GM19035 (cell line): ENCODE results near the gene DDX41.
"Not testable (repeated sequence)": the region's sequence is repeated elsewhere in the genome, so short reads cannot be mapped to it uniquely, and the experiment has no call there.

Source experiments
- ATAC-seq: cut with Tn5 transposase; IDR thresholded peaks from one replicate; pipeline ENCODE4 v1.9.1; 2021; ENCODE audit not compliant: unreplicated experiment

DDX41 gene

DNA sequence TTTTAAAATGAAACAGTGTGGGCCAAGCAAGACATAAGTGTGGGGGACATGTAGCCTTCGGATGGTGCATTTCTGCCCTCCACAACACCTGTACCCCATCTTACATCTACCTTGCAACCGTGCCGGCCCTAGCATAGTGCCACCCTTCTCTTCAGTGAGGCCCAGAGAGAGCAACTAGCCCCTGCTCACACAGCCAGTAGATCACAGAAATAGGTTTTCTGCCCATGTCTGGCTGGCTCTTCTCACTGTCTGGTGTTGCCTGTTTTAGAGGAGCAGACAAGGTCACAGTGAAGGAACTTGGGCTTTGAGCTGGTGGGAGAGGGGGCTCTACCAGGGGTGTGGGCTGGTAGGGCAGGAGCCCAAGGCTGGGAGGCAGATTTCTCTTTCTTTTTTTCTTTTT, 30.5 kb downstream of the DDX41 start:
- no peak for ATAC-seq

DNA sequence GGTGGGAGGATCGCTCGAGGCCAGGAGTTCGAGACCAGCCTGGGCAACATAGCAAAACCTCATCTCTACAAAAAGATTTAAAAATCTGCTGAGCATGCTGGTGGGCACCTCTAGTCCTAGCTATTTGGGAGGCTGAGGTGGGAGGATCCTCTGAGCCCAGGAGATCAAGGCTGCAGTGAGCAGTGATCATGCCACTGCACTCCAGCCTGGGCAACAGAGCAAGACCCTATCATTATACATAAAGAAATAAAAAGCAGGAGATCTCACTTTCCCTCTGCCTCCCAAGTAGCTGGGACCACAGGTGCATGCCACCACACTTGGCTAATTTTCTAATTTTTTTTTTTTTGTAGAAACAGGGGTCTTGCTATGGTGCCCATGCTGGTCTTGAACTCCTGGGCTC, 31.0 kb downstream of the DDX41 start:
- not testable (repeated sequence) for ATAC-seq

DNA sequence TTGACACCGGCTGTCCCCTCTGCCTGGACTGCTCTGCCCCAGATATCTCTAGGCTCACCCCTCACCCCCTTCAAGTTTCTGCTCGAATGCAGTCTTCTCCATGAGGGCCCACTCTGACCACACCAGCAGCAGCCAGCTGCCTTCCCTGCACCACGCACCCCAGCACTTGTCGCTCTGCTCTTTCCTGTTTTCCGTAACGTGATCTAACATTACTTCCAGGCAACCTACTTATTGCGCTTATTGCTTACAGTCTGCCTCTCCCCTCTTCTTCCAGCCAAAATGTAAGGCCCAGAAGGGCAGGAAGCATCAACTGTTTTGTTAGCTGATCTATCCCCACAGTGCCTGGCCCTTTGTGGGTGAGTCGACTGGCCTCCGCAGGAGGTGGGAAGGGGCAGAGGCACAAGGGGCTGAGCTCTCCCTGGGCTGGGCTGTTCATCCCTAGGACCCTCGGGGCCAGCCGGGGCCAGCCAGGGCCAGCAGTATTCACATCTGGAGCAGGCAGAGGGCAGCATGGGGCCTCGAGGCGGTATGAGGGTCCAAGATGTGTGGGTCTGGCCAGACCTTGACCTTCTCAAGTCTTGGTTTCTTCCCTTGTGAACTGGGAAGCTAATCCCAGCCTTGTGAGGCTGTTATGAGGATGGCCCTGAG, 31.7 kb downstream of the DDX41 start:
- no peak for ATAC-seq

DNA sequence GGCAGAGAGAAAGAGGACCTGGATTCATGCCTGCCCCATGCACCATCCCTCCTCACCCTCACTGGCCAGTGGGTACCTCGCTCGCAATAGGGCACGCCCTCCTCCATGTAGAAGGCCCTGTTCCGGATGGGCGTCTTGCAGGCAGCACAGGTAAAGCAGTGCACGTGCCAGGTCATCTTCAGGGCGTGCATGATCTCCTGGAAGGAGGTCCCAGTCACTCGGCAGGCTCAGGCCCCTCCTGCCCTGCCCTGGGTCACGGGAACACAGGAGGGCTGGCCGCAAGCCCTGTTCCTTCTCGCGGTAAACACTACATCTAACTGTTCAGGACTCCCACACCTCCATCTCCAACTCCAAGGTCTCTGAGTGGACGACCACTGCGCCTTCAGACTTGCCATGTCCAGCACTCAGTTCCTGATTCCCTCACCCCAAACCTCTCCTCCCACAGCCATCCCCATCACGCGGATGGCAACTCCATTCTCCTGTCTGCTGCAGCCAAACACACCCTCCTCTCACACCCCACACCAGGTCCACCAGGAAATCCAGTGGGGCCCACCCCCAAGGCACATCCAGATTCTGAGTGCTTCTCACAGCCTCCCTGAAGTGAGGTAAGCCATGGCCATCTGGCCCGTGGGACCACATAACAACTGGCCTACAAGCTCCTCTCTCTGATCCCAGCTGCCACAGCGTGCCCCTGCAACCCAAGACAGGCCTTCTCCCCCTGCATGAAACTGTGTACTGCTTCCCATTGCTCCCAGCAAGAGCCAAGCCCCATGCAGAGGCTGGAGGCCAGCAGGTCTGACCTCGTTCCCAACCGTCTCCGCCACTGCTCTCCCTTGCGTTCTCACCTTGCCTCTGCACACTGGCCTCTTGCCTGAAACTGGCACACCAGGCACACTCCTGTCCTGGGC, 32.5 kb downstream of the DDX41 start:
- ATAC-seq: no peak

DNA sequence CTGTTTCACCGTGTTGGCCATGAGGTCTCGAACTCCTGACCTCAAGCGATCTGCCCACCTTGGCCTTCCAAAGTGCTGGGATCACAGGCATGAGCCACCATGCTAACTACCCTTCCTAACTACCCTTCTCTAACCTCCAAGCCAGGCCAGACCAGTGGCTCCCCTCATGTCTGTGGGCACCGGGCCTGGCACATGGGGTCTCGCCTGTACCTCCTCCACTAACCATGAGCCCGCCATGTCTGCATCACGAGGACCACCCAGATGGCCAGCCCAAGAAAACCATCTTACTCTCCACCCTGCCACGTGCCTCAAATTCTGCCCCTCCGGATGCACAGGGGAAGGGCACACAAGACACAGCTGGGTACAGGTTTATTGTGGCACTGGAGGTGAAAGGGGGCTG, 33.7 kb downstream of the DDX41 start:
- no peak for ATAC-seq

DNA sequence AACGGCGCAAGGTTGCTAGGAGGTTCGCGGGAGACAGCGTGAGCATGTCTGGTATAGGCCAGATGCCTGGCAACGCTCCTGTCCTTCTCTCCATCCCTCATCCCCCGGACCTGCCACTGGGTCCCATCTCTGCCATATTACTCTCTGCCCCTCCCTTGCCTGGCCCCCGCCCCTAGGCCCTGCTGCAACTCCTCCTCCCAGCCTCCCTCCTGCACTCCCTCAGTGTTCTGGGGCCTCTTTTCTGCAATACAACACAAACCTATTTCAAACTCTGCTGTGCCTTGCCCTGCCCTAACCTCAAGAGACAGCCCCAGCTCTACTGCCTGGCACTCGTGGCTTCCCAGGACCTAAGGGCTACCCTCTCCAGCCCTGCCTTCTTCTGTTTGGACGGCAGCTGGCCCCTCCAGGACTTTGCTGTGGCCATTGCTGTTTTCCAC, 34.4 kb downstream of the DDX41 start:
- ATAC-seq: no peak

DNA sequence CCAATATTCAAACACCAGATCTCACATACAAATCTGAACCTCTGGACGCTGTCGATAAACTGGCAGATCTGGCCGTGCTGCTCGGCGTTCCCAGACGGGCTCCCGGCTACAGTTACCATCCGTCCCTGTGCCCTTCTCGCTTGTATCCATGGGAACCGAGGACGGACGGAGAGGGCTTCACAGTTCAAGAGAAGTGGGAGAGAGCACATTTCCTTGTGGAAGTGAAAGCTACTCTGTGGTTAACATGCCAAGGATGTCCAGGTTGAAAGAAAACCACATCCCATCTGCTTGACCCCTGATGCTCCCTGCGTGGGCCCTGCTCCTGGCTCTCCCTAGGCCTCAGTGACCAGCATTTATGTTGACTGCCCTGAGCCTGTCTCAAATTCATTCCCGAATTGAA, 37.0 kb downstream of the DDX41 start:
- no peak for ATAC-seq

DNA sequence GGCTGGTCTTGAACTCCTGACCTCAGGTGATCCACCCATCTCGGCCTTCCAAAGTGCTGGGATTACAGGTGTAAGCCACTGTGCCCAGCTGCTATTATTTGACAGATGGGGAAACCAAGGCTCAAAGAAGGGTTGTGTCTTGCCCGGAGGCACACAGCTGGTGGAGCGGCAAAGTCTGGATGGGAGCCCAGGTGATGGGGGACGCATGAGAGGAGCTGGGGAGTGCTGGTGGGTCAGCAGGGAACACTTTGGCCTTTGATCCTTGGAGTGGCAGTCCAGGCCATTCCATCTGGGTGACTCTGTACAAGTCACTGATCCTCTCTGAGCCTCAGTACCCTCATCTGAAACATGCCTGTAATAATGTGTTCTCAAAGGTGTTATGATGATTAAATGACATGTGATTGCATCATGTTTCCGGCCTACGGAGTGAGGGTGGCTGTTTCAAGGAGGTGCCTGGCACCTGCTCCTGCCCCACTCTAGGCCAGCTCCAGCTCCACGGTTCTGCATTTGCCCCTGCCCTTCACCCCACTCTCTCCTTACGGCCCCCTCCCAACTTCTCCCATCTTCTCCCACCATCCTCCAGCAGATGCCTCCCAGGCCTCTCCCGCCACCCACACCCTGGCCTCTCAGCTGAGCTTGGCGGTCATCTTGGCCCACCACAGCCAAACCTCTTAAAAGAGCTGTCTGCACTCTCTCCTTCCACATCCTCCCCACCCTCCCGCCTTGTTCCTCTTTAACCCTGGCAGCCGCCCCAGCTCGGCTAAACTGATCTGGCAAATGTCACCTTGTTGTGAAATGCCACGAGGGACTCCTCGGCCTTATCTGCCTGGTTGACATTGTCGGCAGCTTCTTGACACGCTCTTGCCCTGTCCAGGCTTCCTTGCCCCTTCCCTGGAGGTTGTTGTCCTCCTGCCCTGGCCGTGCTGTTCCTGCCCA, 37.8 kb downstream of the DDX41 start:
- ATAC-seq: no peak

DNA sequence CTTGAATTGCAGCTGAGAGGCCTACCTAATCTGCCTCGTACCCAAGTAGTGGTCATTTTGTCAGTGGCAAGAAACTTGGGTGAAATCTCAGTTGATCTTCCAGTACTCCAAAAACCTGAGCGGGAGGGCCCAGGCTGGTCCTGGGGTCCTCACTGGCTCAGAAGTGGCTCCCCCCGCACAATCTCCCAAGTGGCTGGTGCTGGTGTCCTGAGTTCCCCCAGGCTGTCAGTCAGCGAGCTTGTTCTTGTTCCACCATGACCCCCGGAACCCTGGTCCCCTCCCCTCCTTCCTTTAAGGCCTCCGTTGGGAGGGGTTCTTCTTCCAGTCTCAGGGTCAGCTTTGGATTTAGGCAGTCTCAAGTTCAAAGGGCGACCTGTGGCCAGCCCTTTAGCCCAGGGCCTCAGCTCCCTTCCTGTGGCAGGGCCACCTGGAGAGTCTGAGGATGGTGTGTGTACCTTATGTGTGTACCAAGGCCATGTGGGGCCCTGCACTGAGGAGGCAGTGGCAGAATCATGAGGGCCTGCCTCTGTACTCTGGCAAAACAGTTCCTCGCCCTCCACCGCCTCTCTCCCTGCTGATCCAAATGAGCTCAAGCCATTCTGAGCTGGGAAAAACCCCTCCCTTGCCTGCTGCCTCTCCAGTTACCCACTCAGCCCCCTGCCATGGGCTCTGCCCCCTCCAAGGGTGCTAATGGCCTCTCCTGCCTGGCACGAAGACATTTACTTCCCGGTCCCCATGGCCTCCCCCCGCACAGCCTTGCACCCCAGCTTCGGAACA, 38.9 kb downstream of the DDX41 start:
- no peak for ATAC-seq

DNA sequence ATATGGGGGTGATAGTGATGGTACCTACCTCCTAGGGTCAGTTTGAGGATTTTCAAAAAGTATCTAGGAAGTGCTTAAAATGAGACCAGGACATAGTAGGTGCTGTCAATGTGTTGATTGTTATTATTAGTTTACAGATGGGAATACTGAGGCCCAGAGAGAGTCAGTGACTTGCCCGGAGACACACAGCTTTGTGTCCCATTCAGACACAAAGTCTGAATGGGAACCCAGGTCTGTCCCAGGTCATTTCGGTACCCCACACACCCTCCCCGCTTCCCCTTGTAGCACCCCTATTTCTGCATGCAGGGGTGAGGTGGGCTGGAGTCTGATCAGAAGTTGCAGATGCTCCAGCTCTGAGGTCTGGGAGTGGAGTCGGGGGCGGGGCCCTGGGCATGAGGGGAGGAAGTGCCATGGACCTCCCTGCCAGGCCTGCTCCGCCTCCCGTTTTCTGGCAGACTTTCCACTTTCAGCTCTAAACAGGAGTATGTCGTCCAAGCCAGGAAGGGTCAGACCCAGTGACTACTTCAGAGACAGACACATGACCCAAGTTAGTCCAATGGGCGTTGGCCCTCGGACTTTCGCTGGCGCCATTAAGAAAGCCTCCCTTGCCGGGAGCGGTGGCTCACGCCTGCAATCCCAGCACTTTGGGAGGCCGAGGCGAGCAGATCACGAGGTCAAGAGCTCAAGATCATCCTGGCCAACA, 40.1 kb downstream of the DDX41 start:
- no peak for ATAC-seq

DNA sequence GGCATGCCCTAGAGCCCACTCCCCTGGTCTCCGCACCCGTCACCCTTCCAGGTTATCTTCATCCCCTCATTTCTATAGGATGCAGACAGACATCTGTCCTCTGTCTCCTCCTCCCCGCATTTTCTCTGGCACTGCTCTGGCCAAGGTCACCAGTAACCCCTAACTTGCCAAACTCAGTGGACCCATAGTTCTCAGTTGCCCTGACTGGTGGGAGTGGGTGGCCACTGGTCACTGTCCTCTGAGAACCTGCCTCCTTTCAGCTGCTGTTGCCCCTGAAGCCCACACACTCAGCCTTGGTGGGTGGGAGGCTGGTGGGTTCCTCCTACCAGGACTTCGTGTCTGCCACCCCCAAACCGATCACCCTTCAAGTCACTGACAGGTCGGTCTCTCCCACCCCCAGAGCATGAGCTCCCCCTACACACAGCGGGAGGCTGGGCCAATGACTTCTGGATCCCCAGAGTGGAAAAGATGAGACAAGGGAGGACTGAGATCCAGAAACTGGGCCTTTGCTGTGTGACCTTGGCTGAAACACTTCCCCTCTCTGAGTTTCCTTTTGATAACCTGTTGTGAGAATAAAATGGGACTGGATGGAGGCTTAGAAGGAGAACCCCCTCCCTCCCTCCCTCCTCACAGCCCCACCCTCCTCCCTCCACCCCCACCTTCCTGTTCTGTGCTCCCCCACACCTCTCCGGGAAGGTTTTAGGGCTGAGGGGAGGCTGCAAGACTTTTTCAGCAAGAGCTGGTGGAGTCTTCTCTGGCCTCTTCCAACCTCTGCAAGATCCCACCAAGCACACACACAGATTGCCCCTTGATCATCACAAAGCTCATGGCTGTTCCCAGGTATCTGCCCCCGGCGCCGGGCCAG, 41.0 kb downstream of the DDX41 start:
- no peak for ATAC-seq

DNA sequence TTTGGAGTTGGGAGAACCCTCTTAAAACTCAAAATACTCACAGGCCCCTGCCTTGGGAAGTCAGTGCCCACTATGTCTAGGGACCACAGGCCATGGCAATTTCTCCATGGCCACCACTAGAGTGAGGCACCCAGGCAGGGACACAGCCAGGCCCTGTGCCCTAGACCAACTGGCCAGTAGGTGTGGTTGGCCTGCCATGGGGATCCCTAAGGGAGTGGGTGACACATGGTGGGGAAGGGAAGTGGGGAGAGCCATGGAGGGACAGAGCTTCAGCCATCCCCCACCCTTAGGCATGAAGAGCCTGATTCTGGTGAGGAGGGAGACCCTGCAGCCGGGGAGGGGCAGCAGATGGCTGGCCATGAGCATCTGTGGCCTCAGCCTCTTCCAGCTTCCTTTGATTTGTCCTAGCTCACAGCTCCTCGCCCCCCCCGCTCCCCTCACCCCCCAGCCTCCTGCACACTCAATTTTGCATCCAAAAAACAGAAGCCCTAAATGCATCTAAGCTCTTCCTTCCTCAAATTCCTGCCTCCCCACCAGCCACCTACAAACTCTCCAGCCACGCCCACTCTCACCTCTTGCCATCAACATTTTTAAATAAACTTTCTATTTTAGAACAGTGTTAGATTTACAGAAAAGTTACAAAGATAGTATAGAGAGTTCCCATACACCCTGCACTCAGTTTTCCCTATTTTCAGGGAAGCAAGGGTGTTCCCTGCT, 41.8 kb downstream of the DDX41 start:
- no peak for ATAC-seq

DNA sequence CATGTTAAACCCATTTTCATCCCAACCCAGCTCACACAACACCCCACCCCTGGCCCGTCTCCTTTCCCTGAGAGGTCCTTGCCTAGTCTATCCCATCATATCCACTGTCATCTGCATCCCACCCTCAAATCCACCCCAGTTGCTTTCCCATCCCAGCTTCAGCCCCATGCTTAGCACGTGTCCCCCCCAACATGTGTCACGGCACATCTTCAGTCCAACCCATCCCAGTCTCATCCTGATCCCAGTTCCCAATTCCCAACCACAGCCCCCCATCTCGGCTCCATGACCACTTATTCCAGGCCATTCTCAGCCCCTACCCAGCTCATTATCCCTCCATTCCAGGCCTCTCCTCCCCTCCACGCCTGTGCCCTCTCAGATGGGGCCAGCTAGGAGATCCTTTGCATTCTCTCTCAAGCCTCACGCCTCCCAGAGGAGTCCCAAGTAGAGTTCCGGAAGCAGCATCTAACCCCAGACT, 42.7 kb downstream of the DDX41 start:
- no peak for ATAC-seq

DNA sequence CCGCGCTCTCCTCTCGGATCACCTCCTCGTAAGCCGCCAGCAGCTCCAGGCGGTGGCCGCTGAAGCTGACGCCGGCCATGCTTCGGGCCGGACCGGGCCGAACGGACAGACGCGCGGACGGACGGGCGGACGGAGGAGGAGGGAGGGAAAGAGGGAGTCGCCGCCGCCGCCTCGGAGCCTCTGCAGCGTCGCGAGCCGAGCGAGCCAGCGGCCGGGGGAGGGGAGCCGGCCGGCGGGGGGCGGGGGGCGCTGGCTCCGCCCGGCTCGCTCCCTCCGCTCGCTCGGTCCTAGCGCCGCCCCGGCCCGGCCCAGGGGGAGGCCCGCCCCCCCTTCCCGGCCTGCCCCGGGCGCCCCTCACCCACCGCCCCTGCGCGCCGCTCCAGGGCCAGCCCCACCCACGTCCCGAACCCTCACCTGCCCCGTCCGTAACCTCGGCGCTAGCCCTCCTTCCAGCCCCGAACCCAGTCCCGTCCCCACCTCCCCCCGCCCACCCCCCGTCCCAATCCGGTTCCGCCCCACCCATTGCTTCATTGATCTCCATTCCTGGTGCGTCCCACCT, 43.2 kb downstream of the DDX41 start, which contains the start of gene DBN1:
Gene DBN1 (minus strand): TSS at position 192 of the 559 bp plus-strand sequence. CDS start 113 bp downstream, at position 79.
- ATAC-seq: no peak

DNA sequence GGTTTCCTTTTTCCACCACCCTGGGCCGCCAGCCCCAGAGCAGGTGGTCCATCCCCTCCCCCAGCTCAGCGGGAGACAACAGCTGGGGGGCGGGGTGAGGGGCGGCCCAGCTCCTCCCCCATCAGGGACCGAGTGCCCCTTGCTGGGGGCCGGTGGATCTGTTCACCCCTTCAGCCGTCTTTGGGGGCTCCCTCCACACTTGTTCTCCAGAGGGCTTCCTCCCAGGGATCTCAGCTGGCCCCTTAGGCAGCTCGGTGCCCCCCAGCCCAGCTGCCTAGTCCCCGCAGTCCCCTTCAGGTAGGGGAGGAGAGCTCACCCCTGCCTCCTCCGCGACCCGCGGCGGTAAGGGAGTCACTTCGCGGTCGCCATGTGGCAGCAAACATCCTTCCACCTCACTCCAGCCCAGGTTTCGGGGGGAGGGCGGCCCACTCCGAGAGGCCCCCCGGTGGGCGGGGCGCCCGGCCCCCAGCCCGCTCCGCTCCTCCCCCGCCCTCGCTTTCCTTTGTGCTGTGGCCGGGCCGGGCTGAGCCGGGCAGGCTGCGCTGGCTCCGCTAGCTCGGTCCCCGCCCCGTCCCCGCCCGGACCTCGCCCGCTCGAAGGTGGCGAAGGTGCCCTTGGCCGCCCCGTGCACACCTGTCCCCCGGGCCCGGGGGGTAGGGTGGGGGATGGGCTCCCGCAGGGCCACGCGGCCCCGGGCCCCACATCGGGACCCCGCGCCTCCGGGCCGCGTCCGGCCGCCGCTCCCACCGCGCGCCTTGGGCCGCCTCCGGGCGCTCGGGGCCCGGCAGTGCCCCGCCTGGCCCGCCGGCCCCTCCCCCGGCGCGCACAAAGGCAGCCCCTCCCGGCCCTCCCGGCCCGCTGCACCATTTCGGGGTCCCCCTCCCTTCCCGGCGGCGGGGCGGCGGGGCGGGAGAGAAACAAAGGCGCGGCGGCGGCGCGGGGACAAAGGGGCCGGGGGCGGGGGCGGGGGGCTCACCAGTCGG, 44.0 kb downstream of the DDX41 start:
- ATAC-seq: no peak

DNA sequence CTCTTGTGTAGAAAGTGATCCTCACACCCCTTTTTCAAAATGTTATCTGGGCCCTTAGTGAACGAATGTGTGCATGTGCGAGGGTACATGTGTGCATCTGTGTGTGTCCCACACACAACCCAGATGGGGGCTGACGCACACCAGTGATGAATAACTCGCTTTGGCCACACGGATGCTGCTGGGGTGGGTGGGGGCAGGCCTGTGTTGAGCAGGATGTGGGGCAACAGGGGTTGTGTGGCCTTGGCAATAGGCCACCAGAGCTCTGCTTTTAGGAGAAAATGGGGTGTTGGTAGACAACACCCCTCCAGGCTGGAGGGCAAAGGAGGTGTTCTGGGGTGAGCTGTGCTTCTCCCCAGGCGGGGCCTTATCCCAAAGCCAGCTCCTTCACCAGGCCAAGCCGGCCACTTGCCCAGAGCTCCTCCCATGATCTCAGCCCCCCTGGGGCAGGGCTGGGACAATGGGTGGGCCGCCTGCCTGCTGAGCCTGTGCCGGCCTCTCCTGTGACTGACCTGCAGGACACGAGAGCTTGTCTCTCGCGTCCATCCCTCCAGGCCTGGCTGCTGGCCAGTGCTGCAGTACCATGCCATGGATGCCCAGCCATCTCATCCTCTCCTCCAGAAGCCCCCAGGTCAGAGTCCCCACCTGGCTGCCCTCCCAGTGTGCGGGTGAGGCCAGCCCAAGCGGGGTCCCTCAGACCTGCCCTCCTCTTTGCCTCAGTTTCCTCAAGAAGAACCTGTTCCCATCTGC, 45.0 kb downstream of the DDX41 start:
- ATAC-seq: no peak
